ENCODE results near the gene C5orf15.

The C5orf15 gene

GRCh38 chr5:133968204-133968980, at the start of gene C5orf15:
Gene C5orf15 (minus strand): TSS chr5:133968625. CDS start chr5:133968584, 41 bp downstream.
- TF ChIP-seq CTCF (conservative IDR thresholded peaks at IDR 0.05), result no peak
- TF ChIP-seq ZFX (IDR thresholded peaks at IDR 0.05), result peak; percentile 78
- peak within 1 kb of the TSS; percentile 77 for H3K27ac ChIP-seq

- H3K27ac ChIP-seq, result no peak overlapping the region
- TF ChIP-seq ZFX (IDR thresholded peaks at IDR 0.05), result no peak
- no peak for TF ChIP-seq CTCF (conservative IDR thresholded peaks at IDR 0.05)
Measured at GRCh38 chr5:134008266-134008749, 39.9 kb upstream of the C5orf15 start.

GRCh38 chr5:134007581-134008265, 39.3 kb upstream of the C5orf15 start:
- no peak overlapping the region for H3K27ac ChIP-seq
- no peak for TF ChIP-seq ZFX (IDR thresholded peaks at IDR 0.05)
- no peak for TF ChIP-seq CTCF (conservative IDR thresholded peaks at IDR 0.05)

GRCh38 chr5:134006115-134006514, 37.7 kb upstream of the C5orf15 start:
- peak overlapping the region; percentile 99 for H3K27ac ChIP-seq
- TF ChIP-seq ZFX (IDR thresholded peaks at IDR 0.05) (no peak), CTCF (conservative IDR thresholded peaks at IDR 0.05) (no peak)

- TF ChIP-seq ZFX (IDR thresholded peaks at IDR 0.05) (no peak), CTCF (conservative IDR thresholded peaks at IDR 0.05) (no peak)
- peak overlapping the region; percentile 99 for H3K27ac ChIP-seq
Measured at GRCh38 chr5:134005417-134006061, 37.1 kb upstream of the C5orf15 start.

- peak within 1 kb of the TSS; percentile 99 for H3K27ac ChIP-seq
Measured at GRCh38 chr5:134004626-134005416, 36.4 kb upstream of the C5orf15 start, which contains the start of gene VDAC1. Gene VDAC1 (minus strand): TSS chr5:134004975. CDS start chr5:133993012, 11,963 bp downstream.

More at GRCh38 chr5:134004626-134005416, 36.4 kb upstream of the C5orf15 start, which contains the start of gene VDAC1:
- TF ChIP-seq ZFX (IDR thresholded peaks at IDR 0.05), result peak; percentile 58
- TF ChIP-seq CTCF (conservative IDR thresholded peaks at IDR 0.05), result no peak
